HuH-7 (cell line): ENCODE results near the gene LBHD2.
A peak's percentile ranks its signal among the peaks of the same experiment; 100 is the strongest.
"Not testable (repeated sequence)": the region's sequence is repeated elsewhere in the genome, so short reads cannot be mapped to it uniquely, and the experiment has no call there.

Experiments used
- DNase-seq: peaks from one replicate; pipeline ENCODE4 v3.0.0; 2011; ENCODE audit warnings: low spot score

Gene LBHD2

DNA sequence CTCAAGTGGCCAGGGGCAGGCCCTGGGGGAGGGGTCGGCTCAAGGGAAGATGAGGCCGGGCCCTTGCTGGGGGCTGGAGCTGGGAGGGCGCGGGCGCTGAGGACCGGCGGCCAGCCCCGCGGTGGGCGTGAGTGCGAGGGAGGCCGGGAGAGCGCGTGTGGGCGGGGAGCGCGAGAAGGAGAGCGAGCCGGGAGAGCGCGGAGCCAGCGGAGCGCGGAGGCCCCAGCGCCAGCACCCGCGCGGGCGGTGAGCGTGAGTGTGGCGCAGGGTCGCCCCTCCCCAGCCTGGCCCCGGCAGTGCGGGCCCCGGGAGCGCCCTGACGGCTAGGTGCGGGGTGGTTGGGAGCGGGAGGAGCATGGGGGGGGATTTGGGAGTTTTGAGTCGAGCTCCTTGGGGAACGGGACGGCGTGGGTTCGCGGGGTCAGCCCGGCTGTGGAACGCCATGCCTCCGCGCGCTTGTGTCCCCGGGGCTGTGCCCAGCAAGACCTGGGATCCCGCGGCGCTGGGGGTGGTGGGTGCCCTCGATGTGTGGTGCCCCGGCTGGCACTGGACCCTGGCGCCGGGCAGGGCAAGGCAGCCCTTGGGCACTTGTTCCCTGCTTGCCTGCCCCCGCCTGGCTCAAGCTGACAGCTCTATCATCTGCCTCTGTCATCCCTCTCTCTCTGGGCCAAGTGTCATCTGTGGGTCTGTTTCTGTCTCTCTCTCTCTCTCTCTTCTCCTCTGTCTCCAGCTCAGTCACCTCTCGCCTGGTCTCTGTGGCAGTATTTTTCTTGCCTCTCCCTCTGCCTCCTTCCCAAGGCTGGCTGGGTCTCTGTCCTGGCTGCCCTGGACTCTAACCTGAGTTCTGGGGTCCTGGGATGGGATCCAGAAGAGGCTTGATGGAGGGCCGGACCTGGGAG lies at the start of gene LBHD2:
TSS of gene LBHD2 (plus strand) at position 190 of the 899 bp plus-strand sequence. CDS start 1,803 bp downstream, outside the sequence.
- no peak for DNase-seq

GRCh38 chr14:103041464-103041863 lies 42.5 kb upstream of the LBHD2 start:
- no peak for DNase-seq

DNA sequence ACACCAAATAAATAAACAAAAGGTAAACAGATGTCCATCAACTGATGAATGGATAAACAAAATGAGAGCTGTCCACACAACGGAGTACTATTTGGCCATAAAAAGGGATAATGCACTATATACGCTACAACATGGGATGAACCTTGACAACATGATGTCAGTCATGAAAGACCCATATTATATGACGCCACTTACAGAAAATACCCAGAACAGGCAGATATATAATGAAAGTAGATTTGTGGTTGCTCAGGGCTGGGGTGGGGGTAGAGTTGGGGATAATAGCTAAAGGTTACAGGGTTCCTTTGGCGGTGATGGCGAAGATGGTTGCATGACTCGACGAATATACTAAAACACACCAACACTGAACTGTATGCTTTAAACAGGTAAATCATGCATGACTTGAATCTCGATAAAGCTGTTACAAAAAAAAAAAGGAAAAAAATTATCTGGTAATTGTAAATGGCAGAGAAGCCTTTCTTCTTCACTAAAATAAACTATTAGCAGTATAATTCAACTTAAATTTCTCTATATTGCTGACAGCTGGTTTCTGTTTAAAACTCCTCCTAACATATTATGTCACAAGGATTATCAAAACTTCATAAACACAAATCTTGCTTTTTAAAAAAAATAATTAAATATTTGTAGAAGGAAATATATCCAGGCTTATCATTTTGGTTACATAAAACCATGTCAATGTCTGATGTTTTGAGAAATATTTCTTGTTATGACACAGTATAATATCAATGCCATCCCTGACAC lies 40.6 kb upstream of the LBHD2 start:
- no peak for DNase-seq

DNA sequence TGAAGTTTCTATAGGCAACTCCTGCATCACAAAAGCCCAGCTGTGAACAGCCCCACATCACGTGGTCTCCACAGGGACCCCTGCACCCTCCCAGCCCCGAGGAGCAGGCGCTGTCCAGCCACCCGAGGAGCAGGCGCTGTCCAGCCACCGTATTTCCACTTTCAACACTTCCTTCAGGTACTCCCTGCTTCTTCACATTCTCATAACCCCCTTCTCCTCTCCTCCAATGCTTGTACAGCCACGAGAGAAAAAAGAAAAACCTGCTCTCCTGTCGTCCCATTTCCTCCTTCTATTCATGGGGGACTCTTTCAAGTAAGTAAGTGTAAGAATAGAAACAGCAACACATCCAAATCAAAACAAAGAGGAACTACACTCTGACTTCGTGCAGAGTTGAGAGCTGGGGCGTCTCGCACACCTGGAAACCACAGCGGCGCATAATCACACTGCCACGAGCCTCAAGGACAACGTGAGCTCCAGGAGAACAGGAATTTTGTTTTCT lies 38.6 kb upstream of the LBHD2 start:
- DNase-seq, result no peak

DNA sequence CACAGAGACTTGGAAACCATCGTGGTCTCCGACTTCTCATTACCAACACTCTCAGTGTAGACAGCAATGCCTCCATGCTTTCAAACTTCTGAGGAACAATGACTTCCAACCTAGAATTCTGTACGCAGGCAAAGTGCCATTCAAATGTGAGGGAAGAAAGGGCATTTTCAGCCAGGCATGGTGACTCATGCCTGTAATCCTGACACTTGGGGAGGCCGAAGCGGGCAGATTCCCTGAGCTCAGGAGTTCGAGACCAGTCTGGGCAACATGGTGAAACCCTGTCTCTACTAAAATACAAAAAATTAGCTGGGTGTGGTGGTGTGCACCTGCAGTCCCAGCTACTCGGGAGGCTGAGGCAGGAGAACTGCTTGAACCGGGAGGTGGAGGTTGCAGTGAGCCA lies 36.6 kb upstream of the LBHD2 start:
- not testable (repeated sequence) for DNase-seq

DNA sequence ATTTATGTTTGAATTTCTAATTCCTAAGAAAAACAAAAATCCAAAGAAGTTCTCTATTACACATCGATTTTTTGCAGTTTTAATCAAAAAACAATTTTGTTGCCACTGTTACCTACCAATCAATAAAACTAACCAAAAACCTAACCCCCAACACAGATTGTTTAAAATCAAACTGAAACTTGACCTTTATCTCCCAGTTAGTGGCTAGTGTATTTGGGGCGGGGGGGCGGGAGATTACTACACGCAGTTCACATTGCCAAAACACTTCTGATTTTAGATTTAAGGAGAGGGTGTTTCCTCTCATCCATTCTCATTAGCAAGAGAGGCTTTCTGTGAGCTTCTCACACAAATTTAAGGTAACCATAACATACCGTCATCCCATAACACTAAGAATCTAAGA lies 33.1 kb upstream of the LBHD2 start:
- DNase-seq, result no peak

GRCh38 chr14:103052407-103052806 lies 31.6 kb upstream of the LBHD2 start:
- DNase-seq, result no peak

GRCh38 chr14:103055695-103056094 lies 28.3 kb upstream of the LBHD2 start:
- no peak for DNase-seq

GRCh38 chr14:103056322-103057027 lies 27.5 kb upstream of the LBHD2 start:
- DNase-seq, result peak; percentile 61

- DNase-seq, result no peak
Measured at GRCh38 chr14:103057028-103057371, 27.0 kb upstream of the LBHD2 start.

DNA sequence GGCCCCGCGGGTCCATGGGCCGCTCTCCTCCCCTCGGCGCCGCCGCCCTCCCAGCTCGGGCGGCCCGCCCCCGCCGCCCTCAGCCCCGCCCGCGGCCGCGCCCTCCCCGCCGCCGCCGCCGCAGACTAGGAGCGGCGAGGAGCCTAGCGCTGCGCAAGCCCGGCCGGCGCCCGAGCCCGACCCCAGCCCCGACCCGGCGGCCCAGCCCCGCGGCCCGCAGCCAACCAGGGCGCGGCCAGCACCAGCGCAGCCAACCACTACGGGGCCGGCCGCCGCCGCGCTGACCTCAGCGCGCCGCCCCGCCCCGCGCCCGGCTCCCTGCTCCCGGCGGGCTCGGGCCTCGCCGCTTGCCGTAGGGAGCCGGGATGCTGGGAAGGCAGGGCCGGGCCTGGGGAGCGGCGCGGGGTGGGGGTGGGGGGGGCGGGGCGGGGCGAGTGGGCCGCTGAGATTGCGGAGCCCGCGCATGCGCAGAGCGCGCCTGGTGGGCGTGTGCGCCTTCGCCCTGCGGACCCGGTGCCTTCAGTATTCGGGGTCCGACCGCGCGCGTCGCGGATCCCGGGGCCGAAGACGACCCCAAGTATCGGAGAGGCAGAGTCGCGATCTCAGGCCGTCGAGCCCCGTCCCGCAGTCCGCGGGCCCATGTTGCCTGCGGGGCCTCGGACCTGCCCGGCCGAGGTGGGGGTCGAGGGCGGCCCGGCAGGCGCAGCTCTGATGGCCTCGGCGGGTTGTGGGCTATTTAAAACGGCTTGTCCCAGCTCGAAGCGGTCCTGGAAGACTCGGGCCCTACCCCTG lies 26.4 kb upstream of the LBHD2 start, which contains the start of gene CDC42BPB:
TSS of gene CDC42BPB (minus strand) at position 178 of the 792 bp plus-strand sequence. CDS start 376 bp downstream, outside the sequence.
- DNase-seq, result peak; percentile 86

GRCh38 chr14:103058164-103059055 lies 25.6 kb upstream of the LBHD2 start:
- DNase-seq, result no peak

- DNase-seq, result no peak
Measured at GRCh38 chr14:103059556-103059955, 24.5 kb upstream of the LBHD2 start.

DNA sequence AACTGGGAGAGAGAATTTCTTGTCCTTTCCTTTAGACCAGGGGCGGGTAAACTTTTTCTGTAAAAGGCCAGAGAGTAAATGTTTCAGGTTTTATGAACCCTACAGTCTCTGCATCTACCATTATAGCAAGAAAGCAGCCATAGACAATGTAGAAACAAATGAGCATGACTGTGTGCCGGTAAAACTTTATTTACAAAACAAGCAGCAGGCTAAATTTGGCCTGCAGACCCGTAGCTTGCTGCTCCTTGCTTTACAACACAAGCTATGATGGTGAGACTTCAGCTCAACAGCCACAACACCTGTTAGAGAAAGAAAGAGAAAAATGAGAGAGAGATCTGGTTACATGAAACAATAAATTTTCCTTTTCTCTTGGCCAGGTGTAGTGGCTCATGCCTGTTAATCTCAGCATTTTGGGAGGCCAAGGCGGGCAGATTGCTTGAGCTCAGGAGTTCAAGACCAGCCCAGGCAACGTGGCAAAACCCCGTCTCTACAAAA lies 22.5 kb upstream of the LBHD2 start:
- DNase-seq, result no peak

GRCh38 chr14:103064436-103064835 lies 19.6 kb upstream of the LBHD2 start:
- DNase-seq, result no peak

DNA sequence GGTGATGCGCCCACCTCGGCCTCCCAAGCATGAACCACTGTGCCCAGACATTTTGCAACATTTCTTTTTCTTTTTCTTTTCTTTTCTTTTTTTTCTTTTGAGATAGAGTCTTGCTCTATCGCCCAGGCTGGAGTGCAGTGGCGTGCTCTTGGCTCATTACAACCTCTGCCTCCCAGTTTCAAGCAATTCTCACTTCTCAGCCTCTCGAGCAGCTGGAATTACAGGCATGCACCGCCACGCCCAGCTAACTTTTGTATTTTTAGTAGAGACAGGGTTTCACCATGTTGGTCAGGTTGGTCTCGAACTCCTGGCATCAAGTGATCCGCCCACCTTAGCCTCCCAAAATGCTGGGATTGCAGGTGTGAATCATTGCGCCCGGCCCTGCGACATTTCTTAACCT lies 19.0 kb upstream of the LBHD2 start:
- no peak for DNase-seq

- DNase-seq, result no peak
Measured at GRCh38 chr14:103065861-103066260, 18.1 kb upstream of the LBHD2 start.

DNA sequence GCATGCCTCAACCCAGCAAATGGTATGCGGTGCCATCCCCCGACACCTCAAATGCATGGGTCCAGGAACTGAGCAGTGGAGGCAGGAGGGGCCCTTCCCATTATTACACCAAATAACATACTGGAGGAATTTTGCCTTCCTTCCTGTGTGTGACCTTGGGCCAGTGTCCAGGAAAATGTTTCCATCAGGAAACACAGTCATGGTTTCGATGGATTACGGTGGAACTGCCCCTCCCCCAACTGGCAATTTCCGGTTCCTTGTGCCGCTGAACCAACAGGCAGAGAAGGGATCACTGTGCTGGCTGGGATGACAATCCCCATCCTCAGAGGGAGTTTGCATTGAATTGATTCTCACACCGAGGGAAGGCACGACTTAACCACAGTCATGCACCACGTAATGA lies 17.6 kb upstream of the LBHD2 start:
- no peak for DNase-seq

GRCh38 chr14:103067231-103067954 lies 16.6 kb upstream of the LBHD2 start:
- no peak for DNase-seq
